GM12878 (cell line): ENCODE data around the gene TPRX1. TPM values are rescaled to one million over a fixed set of nuclear protein-coding genes. Genes with fewer than 3 reads are reported as not detected.

Experiments used
- HDGF ChIP-seq: fragments of 450-650 bp; IDR thresholded peaks from 2 replicates; pipeline ENCODE4 v1.6.1; 2016; ENCODE audit warnings: antibody characterized with exemption
- PAX8 ChIP-seq: fragments of 450-650 bp; IDR thresholded peaks from 2 replicates; pipeline ENCODE4 v1.6.1; 2017; ENCODE audit warnings: mild to moderate bottlenecking, moderate library complexity
- SMC3 ChIP-seq: IDR thresholded peaks from 2 replicates; pipeline ENCODE4 v1.6.1; 2011; ENCODE audit warnings: low read length, improper control_type of control experiment, borderline replicate concordance
- YY1 ChIP-seq: IDR thresholded peaks from 2 replicates; pipeline ENCODE4 v1.6.1; 2011; ENCODE audit warnings: low read depth, mild to moderate bottlenecking, low read length
- ZNF622 ChIP-seq: fragments of 450-650 bp; IDR thresholded peaks from 2 replicates; pipeline ENCODE4 v1.6.1; 2017; ENCODE audit warnings: mild to moderate bottlenecking, inconsistent platforms
- polyA plus RNA-seq, 11 experiments: library from polyadenylated mRNA; depleted of rRNA in 4 of 11; unstranded in 6 of 11; stranded (reverse) in 5 of 11; fragments of >200 nt; fragmentation: Nextera tagmentation in 4 of 11; fragmentation: Illumina TruSeq in 1 of 11; extraction: Ambion mirVana in 4 of 11; extraction: Trizol in 1 of 11; gene quantifications; 1 replicate in 1 of 11; 2 replicates in 10 of 11; pipeline versions ENCODE4 v1.2.1 to v1.2.3, GENCODE V29; 2011 to 2016; ENCODE audit warnings: inconsistent platforms in 2 of 11, missing spikeins in 2 of 11, low read depth in 1 of 11
- total RNA-seq, 4 experiments: library from RNA; depleted of rRNA in 3 of 4; stranded (reverse); fragments of >200 nt in 3 of 4; fragmentation: Illumina TruSeq in 1 of 4; extraction: Trizol in 1 of 4; gene quantifications; 2 replicates each; pipeline versions ENCODE4 v1.2.1 to v1.2.3, GENCODE V29; 2013 to 2021
- TF ChIP-seq, protein P1 (sequence below): fragments of 450-650 bp; formaldehyde crosslinking; IDR thresholded peaks from 2 replicates; pipeline ENCODE4 v1.4.0; 2020; ENCODE audit warnings: mild to moderate bottlenecking, moderate library complexity
- TF ChIP-seq, protein P2 (sequence below): fragments of 450-650 bp; IDR thresholded peaks from 2 replicates; pipeline ENCODE4 v1.6.1; 2017; ENCODE audit warnings: mild to moderate bottlenecking, moderate library complexity
- TF ChIP-seq, protein P3 (sequence below): IDR thresholded peaks from 2 replicates; pipeline ENCODE4 v1.6.1; 2011; ENCODE audit warnings: mild to moderate bottlenecking, low read depth, low read length, moderate library complexity; ENCODE audit not compliant: insufficient replicate concordance
- TF ChIP-seq, protein P4 (sequence below): fragments of 450-650 bp; IDR thresholded peaks from 2 replicates; pipeline ENCODE4 v1.6.1; 2016; ENCODE audit warnings: mild to moderate bottlenecking
- TF ChIP-seq, protein P5 (sequence below), 3 experiments: IDR thresholded peaks in 2 of 3; conservative IDR thresholded peaks in 1 of 3; 2 replicates each; pipeline ENCODE4 v1.5.1; 2011; ENCODE audit warnings: low read depth in 3 of 3, low read length in 3 of 3, mild to moderate bottlenecking in 3 of 3, control low read depth in 2 of 3, moderate library complexity in 2 of 3, inconsistent platforms in 1 of 3, mixed read lengths in 1 of 3; ENCODE audit not compliant: control insufficient read depth in 2 of 3, insufficient read depth in 1 of 3; ENCODE audit errors: extremely low read depth in 1 of 3
- TF ChIP-seq, protein P6 (sequence below): IDR thresholded peaks from 2 replicates; pipeline ENCODE4 v1.6.1; 2011; ENCODE audit warnings: low read depth, mild to moderate bottlenecking, low read length, moderate library complexity, borderline replicate concordance; ENCODE audit errors: extremely low read depth

Gene TPRX1
- total and polyA plus RNA-seq, 10 of the 15 experiments (the other 5 are each of a cell fraction or from before 2014, with no cell fraction given), result not detected

DNA sequence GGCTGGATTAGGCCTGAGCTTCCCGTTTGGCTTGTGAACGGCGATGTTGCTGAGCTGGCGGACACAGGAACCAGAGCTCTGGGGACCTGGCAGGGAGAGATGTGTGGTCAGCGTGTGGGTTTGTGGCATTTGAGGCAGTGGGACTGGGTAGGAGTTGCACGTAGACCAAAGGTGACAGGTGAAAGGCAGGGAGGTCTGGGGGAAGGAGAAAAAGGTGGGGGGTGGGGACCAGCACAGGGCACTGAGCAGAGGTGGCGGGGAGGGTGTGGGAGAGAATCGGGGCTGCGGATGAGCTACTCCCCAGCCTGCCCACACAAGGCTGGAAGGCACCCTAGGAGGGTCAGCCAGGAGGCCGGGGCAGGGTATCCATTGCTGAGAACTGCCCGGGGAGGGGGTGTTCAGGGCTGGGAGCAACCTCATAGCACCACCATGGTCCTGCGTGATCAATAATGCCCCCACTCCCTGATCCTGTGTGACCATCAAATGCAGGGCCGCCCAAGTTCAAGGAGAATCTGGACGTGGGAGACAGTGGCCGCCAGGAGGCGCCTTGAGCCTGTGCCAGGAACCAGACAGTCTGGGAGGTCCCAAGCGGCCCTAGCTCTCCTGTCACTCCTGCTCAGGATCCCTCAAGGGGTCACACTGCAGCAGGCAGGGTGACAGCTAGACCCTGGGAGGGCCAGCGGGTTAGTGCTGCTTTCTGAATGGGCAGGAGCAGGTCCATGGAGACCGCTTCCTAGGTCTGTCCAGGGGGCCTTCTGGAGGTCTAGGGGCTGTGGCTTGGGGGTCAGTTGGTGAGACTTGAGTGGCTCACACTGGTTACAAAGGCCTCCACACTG is 38.6 kb downstream of the TPRX1 start (continued):
- TF ChIP-seq, protein P1, sequence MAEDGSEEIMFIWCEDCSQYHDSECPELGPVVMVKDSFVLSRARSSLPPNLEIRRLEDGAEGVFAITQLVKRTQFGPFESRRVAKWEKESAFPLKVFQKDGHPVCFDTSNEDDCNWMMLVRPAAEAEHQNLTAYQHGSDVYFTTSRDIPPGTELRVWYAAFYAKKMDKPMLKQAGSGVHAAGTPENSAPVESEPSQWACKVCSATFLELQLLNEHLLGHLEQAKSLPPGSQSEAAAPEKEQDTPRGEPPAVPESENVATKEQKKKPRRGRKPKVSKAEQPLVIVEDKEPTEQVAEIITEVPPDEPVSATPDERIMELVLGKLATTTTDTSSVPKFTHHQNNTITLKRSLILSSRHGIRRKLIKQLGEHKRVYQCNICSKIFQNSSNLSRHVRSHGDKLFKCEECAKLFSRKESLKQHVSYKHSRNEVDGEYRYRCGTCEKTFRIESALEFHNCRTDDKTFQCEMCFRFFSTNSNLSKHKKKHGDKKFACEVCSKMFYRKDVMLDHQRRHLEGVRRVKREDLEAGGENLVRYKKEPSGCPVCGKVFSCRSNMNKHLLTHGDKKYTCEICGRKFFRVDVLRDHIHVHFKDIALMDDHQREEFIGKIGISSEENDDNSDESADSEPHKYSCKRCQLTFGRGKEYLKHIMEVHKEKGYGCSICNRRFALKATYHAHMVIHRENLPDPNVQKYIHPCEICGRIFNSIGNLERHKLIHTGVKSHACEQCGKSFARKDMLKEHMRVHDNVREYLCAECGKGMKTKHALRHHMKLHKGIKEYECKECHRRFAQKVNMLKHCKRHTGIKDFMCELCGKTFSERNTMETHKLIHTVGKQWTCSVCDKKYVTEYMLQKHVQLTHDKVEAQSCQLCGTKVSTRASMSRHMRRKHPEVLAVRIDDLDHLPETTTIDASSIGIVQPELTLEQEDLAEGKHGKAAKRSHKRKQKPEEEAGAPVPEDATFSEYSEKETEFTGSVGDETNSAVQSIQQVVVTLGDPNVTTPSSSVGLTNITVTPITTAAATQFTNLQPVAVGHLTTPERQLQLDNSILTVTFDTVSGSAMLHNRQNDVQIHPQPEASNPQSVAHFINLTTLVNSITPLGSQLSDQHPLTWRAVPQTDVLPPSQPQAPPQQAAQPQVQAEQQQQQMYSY (CRISPR knock-in tag), result no peak
- TF ChIP-seq, protein P2, sequence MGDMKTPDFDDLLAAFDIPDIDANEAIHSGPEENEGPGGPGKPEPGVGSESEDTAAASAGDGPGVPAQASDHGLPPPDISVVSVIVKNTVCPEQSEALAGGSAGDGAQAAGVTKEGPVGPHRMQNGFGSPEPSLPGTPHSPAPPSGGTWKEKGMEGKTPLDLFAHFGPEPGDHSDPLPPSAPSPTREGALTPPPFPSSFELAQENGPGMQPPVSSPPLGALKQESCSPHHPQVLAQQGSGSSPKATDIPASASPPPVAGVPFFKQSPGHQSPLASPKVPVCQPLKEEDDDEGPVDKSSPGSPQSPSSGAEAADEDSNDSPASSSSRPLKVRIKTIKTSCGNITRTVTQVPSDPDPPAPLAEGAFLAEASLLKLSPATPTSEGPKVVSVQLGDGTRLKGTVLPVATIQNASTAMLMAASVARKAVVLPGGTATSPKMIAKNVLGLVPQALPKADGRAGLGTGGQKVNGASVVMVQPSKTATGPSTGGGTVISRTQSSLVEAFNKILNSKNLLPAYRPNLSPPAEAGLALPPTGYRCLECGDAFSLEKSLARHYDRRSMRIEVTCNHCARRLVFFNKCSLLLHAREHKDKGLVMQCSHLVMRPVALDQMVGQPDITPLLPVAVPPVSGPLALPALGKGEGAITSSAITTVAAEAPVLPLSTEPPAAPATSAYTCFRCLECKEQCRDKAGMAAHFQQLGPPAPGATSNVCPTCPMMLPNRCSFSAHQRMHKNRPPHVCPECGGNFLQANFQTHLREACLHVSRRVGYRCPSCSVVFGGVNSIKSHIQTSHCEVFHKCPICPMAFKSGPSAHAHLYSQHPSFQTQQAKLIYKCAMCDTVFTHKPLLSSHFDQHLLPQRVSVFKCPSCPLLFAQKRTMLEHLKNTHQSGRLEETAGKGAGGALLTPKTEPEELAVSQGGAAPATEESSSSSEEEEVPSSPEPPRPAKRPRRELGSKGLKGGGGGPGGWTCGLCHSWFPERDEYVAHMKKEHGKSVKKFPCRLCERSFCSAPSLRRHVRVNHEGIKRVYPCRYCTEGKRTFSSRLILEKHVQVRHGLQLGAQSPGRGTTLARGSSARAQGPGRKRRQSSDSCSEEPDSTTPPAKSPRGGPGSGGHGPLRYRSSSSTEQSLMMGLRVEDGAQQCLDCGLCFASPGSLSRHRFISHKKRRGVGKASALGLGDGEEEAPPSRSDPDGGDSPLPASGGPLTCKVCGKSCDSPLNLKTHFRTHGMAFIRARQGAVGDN, result no peak
- TF ChIP-seq, protein P3, sequence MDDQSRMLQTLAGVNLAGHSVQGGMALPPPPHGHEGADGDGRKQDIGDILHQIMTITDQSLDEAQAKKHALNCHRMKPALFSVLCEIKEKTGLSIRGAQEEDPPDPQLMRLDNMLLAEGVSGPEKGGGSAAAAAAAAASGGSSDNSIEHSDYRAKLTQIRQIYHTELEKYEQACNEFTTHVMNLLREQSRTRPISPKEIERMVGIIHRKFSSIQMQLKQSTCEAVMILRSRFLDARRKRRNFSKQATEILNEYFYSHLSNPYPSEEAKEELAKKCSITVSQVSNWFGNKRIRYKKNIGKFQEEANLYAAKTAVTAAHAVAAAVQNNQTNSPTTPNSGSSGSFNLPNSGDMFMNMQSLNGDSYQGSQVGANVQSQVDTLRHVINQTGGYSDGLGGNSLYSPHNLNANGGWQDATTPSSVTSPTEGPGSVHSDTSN, result peak; percentile 27
- TF ChIP-seq YY1, result no peak
- TF ChIP-seq PAX8, result no peak
- TF ChIP-seq, protein P4, sequence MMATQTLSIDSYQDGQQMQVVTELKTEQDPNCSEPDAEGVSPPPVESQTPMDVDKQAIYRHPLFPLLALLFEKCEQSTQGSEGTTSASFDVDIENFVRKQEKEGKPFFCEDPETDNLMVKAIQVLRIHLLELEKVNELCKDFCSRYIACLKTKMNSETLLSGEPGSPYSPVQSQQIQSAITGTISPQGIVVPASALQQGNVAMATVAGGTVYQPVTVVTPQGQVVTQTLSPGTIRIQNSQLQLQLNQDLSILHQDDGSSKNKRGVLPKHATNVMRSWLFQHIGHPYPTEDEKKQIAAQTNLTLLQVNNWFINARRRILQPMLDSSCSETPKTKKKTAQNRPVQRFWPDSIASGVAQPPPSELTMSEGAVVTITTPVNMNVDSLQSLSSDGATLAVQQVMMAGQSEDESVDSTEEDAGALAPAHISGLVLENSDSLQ, result peak; percentile 51; the same call in 1 of the 2 replicates
- TF ChIP-seq HDGF, result no peak
- TF ChIP-seq ZNF622, result no peak
- TF ChIP-seq, protein P5, sequence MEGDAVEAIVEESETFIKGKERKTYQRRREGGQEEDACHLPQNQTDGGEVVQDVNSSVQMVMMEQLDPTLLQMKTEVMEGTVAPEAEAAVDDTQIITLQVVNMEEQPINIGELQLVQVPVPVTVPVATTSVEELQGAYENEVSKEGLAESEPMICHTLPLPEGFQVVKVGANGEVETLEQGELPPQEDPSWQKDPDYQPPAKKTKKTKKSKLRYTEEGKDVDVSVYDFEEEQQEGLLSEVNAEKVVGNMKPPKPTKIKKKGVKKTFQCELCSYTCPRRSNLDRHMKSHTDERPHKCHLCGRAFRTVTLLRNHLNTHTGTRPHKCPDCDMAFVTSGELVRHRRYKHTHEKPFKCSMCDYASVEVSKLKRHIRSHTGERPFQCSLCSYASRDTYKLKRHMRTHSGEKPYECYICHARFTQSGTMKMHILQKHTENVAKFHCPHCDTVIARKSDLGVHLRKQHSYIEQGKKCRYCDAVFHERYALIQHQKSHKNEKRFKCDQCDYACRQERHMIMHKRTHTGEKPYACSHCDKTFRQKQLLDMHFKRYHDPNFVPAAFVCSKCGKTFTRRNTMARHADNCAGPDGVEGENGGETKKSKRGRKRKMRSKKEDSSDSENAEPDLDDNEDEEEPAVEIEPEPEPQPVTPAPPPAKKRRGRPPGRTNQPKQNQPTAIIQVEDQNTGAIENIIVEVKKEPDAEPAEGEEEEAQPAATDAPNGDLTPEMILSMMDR (IDR thresholded peaks at IDR 0.05 in 2 of 3, conservative IDR thresholded peaks at IDR 0.05 in 1 of 3; ENCODE audit: control insufficient read depth in 2 of 3, extremely low read depth in 1 of 3, insufficient read depth in 1 of 3, low read depth in 3 of 3, low read length in 3 of 3), result peak; percentile 64 to 82 (median 74)
- TF ChIP-seq, protein P6, sequence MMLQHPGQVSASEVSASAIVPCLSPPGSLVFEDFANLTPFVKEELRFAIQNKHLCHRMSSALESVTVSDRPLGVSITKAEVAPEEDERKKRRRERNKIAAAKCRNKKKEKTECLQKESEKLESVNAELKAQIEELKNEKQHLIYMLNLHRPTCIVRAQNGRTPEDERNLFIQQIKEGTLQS, result no peak
- TF ChIP-seq SMC3, result peak; percentile 73; the same call in 1 of the 2 replicates
